Lower leg skin (tissue), 4 donors: ENCODE measurements around the gene SEMA6A. TPM values are rescaled to one million over a fixed set of nuclear protein-coding genes. Genes with fewer than 3 reads are reported as not detected.
A peak's percentile ranks its signal among the peaks of the same experiment; 100 is the strongest.

Experiments
- DNase-seq, 2 donors: peaks; one replicate each; pipeline ENCODE4 v3.0.0-alpha.2; 2019; ENCODE audit warnings: low spot score in 2 of 2
- H3K4me3 ChIP-seq: fragments of 200-600 bp; sonication (generic); 2 replicates; pipeline ENCODE4 v1.5.1; 2017; ENCODE audit warnings: mild to moderate bottlenecking, low read depth; ENCODE audit not compliant: poor library complexity, severe bottlenecking
- CTCF ChIP-seq, 3 donors: fragments of 450-650 bp; IDR thresholded peaks; one replicate each; pipeline ENCODE4 v1.5.1; 2016; ENCODE audit warnings: antibody characterized with exemption in 3 of 3, mild to moderate bottlenecking in 3 of 3, moderate library complexity in 2 of 3
- POLR2A ChIP-seq, 2 donors: fragments of 450-650 bp; IDR thresholded peaks; one replicate each; pipeline ENCODE4 v1.6.1; 2016 to 2017; ENCODE audit warnings: antibody characterized with exemption in 2 of 2, mild to moderate bottlenecking in 1 of 2, moderate library complexity in 1 of 2
- WGBS, 2 donors: methylation state at CpG; one replicate each; pipeline ENCODE4 v1.1.5; 2018; 5-methylcytosine and 5-hydroxymethylcytosine counted together
- intact Hi-C: fragments of 100-400 bp; cut with DNase I; formaldehyde crosslinking; loops from one replicate; pipeline ENCODE4 v1.15.0; 2023; ENCODE audit warnings: low total_unique reads
- total RNA-seq, 4 donors: library from RNA; depleted of rRNA; stranded (reverse); fragments of >200 nt; gene quantifications; one replicate each; pipeline ENCODE4 v1.1.0, GENCODE V29; 2016

SEMA6A gene
- total RNA-seq, 4 donors from 2014 or later: 7.0 to 21.8 (median 10.1) TPM

DNA sequence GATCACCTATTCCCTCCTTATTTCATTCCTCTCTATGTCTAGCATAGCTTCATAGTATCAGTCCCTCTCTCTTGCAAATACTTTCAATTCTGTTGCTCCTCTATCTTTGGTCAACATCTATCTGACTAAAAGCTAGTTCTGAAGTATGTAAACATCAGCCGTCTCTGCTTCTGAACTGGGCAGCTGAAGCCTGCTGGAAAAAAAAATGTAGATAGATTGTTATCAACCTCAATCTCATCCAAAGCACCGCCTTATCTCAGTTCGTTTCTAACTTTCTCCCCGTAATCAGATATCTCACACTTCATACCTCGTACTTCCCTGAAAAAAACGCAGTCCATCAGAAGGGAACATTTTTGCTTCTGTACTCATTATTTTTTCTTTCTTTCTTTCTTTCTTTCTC, 4.5 kb upstream of the SEMA6A start:
- no peak for DNase-seq
- 49 to 53% methylated on average over 6 of the region's 6 CpGs for WGBS, 2 donors
- TF ChIP-seq CTCF (IDR thresholded peaks at IDR 0.05) (no peak), POLR2A (IDR thresholded peaks at IDR 0.05) (no peak)
- no peak overlapping the region for H3K4me3 ChIP-seq
- intact Hi-C loops: no loop called here

GRCh38 chr5:116578676-116579075, 4.1 kb upstream of the SEMA6A start:
- no peak for DNase-seq
- TF ChIP-seq POLR2A (IDR thresholded peaks at IDR 0.05): no peak
- no peak for TF ChIP-seq CTCF (IDR thresholded peaks at IDR 0.05)
- H3K4me3 ChIP-seq: no peak overlapping the region
- intact Hi-C loops: no loop called here
- WGBS, 2 donors: 91 to 93% methylated on average over 3 of the region's 3 CpGs

DNA sequence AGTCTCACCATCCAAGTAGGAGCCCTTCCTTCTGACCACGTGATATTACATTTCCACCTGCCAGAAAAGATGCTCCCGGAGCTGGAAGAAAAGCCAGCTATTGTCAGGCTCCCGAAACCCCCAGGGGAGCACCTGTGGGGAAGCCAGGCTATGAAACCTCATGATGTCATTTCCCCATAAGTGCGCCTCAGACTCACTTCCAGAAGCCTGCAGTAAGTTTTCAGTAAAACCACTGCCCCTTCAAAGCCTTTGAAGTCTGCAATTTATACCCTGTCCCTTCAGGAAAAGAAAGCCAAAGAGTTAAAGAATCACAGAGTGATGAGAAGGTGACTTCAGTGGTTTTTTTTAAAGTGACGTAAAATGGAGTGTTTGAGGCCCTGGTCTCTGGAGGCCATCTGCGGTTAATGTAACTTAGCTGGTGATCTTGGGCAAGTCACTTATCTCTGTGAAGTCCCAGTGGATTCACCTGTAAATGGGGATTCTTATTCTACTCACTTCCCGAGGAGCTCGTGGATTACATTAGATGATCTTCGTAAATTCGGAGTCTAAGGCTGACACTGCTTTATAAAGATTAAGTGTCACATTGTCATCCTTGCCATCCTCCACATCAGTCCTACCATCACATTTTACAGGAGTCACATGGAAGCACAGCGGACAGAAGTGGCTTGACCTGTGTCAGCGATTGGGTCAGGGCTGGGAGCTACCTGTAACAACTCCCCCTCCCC, 2.6 kb upstream of the SEMA6A start:
- TF ChIP-seq CTCF (IDR thresholded peaks at IDR 0.05): no peak
- TF ChIP-seq POLR2A (IDR thresholded peaks at IDR 0.05): no peak
- no peak for DNase-seq
- no peak overlapping the region for H3K4me3 ChIP-seq
- intact Hi-C loops: no loop called here
- 78 to 83% methylated on average over 12 of the region's 12 CpGs for WGBS, 2 donors

- 4 to 18% methylated on average over 21 to 35 of the region's 44 CpGs for WGBS, 2 donors
- intact Hi-C loops: no loop called here
- DNase-seq: peak; percentile 27 to 92
- peak overlapping the region; percentile 9 for H3K4me3 ChIP-seq
- TF ChIP-seq CTCF (IDR thresholded peaks at IDR 0.05) (no peak), POLR2A (IDR thresholded peaks at IDR 0.05) (no peak)
Measured at GRCh38 chr5:116576053-116576713, 1.6 kb upstream of the SEMA6A start.

- peak in 1 of 2 donors; percentile 26 for DNase-seq
- intact Hi-C loops: no loop called here
- no peak overlapping the region for H3K4me3 ChIP-seq
- TF ChIP-seq CTCF (IDR thresholded peaks at IDR 0.05) (no peak), POLR2A (IDR thresholded peaks at IDR 0.05) (no peak)
- WGBS, 2 donors: 1% methylated on average over 33 of the region's 33 CpGs
Measured at GRCh38 chr5:116575326-116576052, 866 bp upstream of the SEMA6A start.
